H1 (cell line): ENCODE results near the gene ARHGAP12. TPM values are rescaled to one million over a fixed set of nuclear protein-coding genes. Genes with fewer than 3 reads are reported as not detected.
A peak's percentile ranks its signal among the peaks of the same experiment; 100 is the strongest.

Experiments
- CTCF ChIA-PET: fragments of 300-600 bp; sonication (Branson Sonifier 250); formaldehyde crosslinking; loops from one replicate; lab custom pipeline; 2021; ENCODE audit not compliant: partially characterized antibody; lab: Charles Lee
- POLR2A ChIA-PET: fragments of 300-600 bp; sonication (Branson Sonifier 250); formaldehyde crosslinking; loops from one replicate; lab custom pipeline; 2021; ENCODE audit warnings: inconsistent platforms; ENCODE audit not compliant: partially characterized antibody; lab: Charles Lee
- DNase-seq, 2 experiments: peaks; one replicate each; pipeline versions ENCODE4 v3.0.0 to v3.0.0-alpha.2; 2010 to 2022; ENCODE audit warnings: low spot score in 2 of 2, low read depth in 1 of 2, mixed read lengths in 1 of 2
- FAIRE-seq: peaks from 2 replicates; lab custom pipeline; 2011; peaks lifted over from hg19 to GRCh38; lab: Jason Lieb, UNC
- H2AFZ ChIP-seq: 2 replicates; pipeline ENCODE4 v1.8.1; 2012; ENCODE audit warnings: low read length, inconsistent platforms
- H2AK5ac ChIP-seq: 2 replicates; pipeline ENCODE4 v1.6.1; 2013; ENCODE audit warnings: low read depth, low read length
- H2BK120ac ChIP-seq: replicated peaks from 2 replicates; pipeline ENCODE3; 2013; ENCODE audit warnings: low read depth, low read length, inconsistent platforms
- H2BK12ac ChIP-seq: 2 replicates; pipeline ENCODE4 v1.6.1; 2013; ENCODE audit warnings: low read depth, low read length
- H2BK15ac ChIP-seq: 2 replicates; pipeline ENCODE4 v1.6.1; 2013; ENCODE audit warnings: low read length
- H2BK20ac ChIP-seq: 2 replicates; pipeline ENCODE4 v1.6.1; 2013; ENCODE audit warnings: low read length
- H2BK5ac ChIP-seq: 2 replicates; pipeline ENCODE4 v1.6.1; 2013; ENCODE audit warnings: low read depth, low read length
- H3K14ac ChIP-seq: 2 replicates; pipeline ENCODE4 v1.6.1; 2013; ENCODE audit warnings: inconsistent platforms; ENCODE audit not compliant: insufficient read length
- H3K18ac ChIP-seq: 2 replicates; pipeline ENCODE4 v1.6.1; 2013; ENCODE audit warnings: low read length; ENCODE audit errors: extremely low read depth
- H3K23ac ChIP-seq: 2 replicates; pipeline ENCODE4 v1.6.1; 2013; ENCODE audit warnings: inconsistent platforms; ENCODE audit not compliant: insufficient read length
- H3K23me2 ChIP-seq: 2 replicates; pipeline ENCODE4 v1.6.1; 2013; ENCODE audit warnings: low read depth, low read length
- H3K27ac ChIP-seq: 2 replicates; pipeline ENCODE4 v1.6.1; 2011; ENCODE audit warnings: low read depth, low read length, inconsistent platforms
- H3K27me3 ChIP-seq, 4 experiments: replicated peaks in 1 of 4; 1 replicate in 1 of 4; 2 replicates in 3 of 4; pipeline versions ENCODE4 v1.6.1 to v1.8.1; 2011 to 2013; ENCODE audit warnings: low read length in 3 of 4, mild to moderate bottlenecking in 3 of 4, inconsistent platforms in 2 of 4, mixed read lengths in 2 of 4, moderate library complexity in 1 of 4; ENCODE audit not compliant: control insufficient read depth in 3 of 4, insufficient read depth in 3 of 4; ENCODE audit errors: extremely low read depth in 1 of 4
- H3K36me3 ChIP-seq, 4 experiments: 2 replicates each; pipeline versions ENCODE4 v1.6.1 to v1.8.1; 2011 to 2013; ENCODE audit warnings: mild to moderate bottlenecking in 4 of 4, low read length in 3 of 4, moderate library complexity in 2 of 4, control low read depth in 1 of 4, inconsistent platforms in 1 of 4; ENCODE audit not compliant: insufficient read depth in 4 of 4, control insufficient read depth in 2 of 4
- H3K4ac ChIP-seq: replicated peaks from 2 replicates; pipeline ENCODE3; 2013; ENCODE audit warnings: low read length, low read depth, mixed read lengths, inconsistent platforms; ENCODE audit not compliant: insufficient read length
- H3K4me1 ChIP-seq, 4 experiments: replicated peaks in 1 of 4; 1 replicate in 1 of 4; 2 replicates in 3 of 4; pipeline versions ENCODE4 v1.6.1 to v1.8.1; 2011 to 2013; ENCODE audit warnings: low read length in 3 of 4, inconsistent platforms in 2 of 4, mixed read lengths in 1 of 4; ENCODE audit not compliant: insufficient read depth in 4 of 4, control insufficient read depth in 3 of 4
- H3K4me2 ChIP-seq, 2 experiments: 2 replicates each; pipeline versions ENCODE4 v1.6.1 to v1.8.1; 2011 to 2013; ENCODE audit warnings: low read depth in 2 of 2, low read length in 2 of 2, control low read depth in 1 of 2, inconsistent platforms in 1 of 2, mild to moderate bottlenecking in 1 of 2; ENCODE audit not compliant: insufficient read depth in 1 of 2
- H3K4me3 ChIP-seq, 4 experiments: fragments of 200-600, 300-600 bp in 1 of 4; sonication (generic), shearing (Covaris generic), sonication (Bioruptor Twin) in 1 of 4; 2 replicates each; pipeline versions ENCODE4 v1.5.1 to v1.8.1; 2011 to 2016; ENCODE audit warnings: low read length in 4 of 4, low read depth in 3 of 4, control low read depth in 2 of 4, inconsistent platforms in 2 of 4, mild to moderate bottlenecking in 2 of 4, mixed read lengths in 1 of 4, moderate library complexity in 1 of 4; ENCODE audit not compliant: insufficient read depth in 2 of 4; ENCODE audit errors: extremely low read depth in 1 of 4
- H3K56ac ChIP-seq: replicated peaks from 2 replicates; pipeline ENCODE3; 2013; ENCODE audit warnings: low read depth, mild to moderate bottlenecking, mixed read lengths, low read length, inconsistent platforms; ENCODE audit not compliant: insufficient read length
- H3K79me1 ChIP-seq: 2 replicates; pipeline ENCODE4 v1.6.1; 2013; ENCODE audit warnings: low read depth, low read length, control low read depth
- H3K79me2 ChIP-seq, 2 experiments: 2 replicates each; pipeline versions ENCODE4 v1.6.1 to v1.8.1; 2012 to 2013; ENCODE audit warnings: low read length in 2 of 2, mild to moderate bottlenecking in 2 of 2, inconsistent platforms in 1 of 2; ENCODE audit not compliant: insufficient read depth in 2 of 2, control insufficient read depth in 1 of 2
- H3K9ac ChIP-seq, 4 experiments: replicated peaks in 1 of 4; 1 replicate in 1 of 4; 2 replicates in 3 of 4; pipeline versions ENCODE4 v1.6.1 to v1.8.1; 2011 to 2013; ENCODE audit warnings: low read depth in 3 of 4, low read length in 3 of 4, control low read depth in 2 of 4, mild to moderate bottlenecking in 2 of 4, moderate library complexity in 2 of 4, inconsistent platforms in 1 of 4; ENCODE audit errors: extremely low read depth in 1 of 4
- H3K9me3 ChIP-seq, 2 experiments: 2 replicates each; pipeline versions ENCODE4 v1.6.1 to v1.8.1; 2012 to 2013; ENCODE audit warnings: mild to moderate bottlenecking in 2 of 2, moderate library complexity in 2 of 2, control low read depth in 1 of 2, inconsistent platforms in 1 of 2, low read depth in 1 of 2, low read length in 1 of 2, mixed read lengths in 1 of 2; ENCODE audit not compliant: insufficient read depth in 2 of 2
- H4K20me1 ChIP-seq, 2 experiments: replicated peaks in 1 of 2; 2 replicates each; pipeline versions ENCODE3 to v1.8.1; 2011 to 2013; ENCODE audit warnings: inconsistent platforms in 2 of 2, low read length in 2 of 2, mild to moderate bottlenecking in 1 of 2; ENCODE audit not compliant: insufficient read depth in 2 of 2, control insufficient read depth in 1 of 2
- H4K5ac ChIP-seq: 2 replicates; pipeline ENCODE4 v1.6.1; 2013; ENCODE audit warnings: low read length, low read depth, mixed read lengths, inconsistent platforms; ENCODE audit not compliant: insufficient read length
- H4K8ac ChIP-seq: 2 replicates; pipeline ENCODE4 v1.8.0; 2013; ENCODE audit warnings: mild to moderate bottlenecking, moderate library complexity, low read length, inconsistent platforms; ENCODE audit not compliant: insufficient read depth; ENCODE audit errors: extremely low read depth
- H4K91ac ChIP-seq: replicated peaks from 2 replicates; pipeline ENCODE3; 2013; ENCODE audit warnings: low read length, mixed read lengths, inconsistent platforms; ENCODE audit not compliant: insufficient read length
- CBX5 ChIP-seq: fragments of 300-800, 300-1000 bp; sonication (generic); IDR thresholded peaks from 2 replicates; pipeline ENCODE4 v1.7.1; 2016; ENCODE audit warnings: antibody characterized with exemption, low read length, low read depth
- CEBPB ChIP-seq: IDR thresholded peaks from 2 replicates; pipeline ENCODE4 v1.6.1; 2012; ENCODE audit warnings: low read depth, low read length
- EZH2 ChIP-seq: fragments of 200-600 bp; sonication (generic); IDR thresholded peaks from 2 replicates; pipeline ENCODE4 v1.7.1; 2012; ENCODE audit warnings: low read depth, mild to moderate bottlenecking, moderate library complexity, low read length, inconsistent platforms; ENCODE audit not compliant: severe bottlenecking
- GTF2F1 ChIP-seq: IDR thresholded peaks from 2 replicates; pipeline ENCODE4 v1.6.1; 2012; ENCODE audit warnings: low read depth, low read length, improper control_type of control experiment, borderline replicate concordance
- MAFK ChIP-seq: IDR thresholded peaks from 2 replicates; pipeline ENCODE4 v1.6.1; 2012; ENCODE audit warnings: low read depth, mild to moderate bottlenecking, improper control_type of control experiment, low read length
- NRF1 ChIP-seq: IDR thresholded peaks from 2 replicates; pipeline ENCODE4 v1.6.1; 2011; ENCODE audit warnings: mild to moderate bottlenecking, low read depth, low read length, improper control_type of control experiment
- RNF2 ChIP-seq: fragments of 200-900, 300-1000 bp; sonication (generic); IDR thresholded peaks from 2 replicates; pipeline ENCODE4 v1.7.1; 2016; ENCODE audit warnings: borderline replicate concordance, low read depth, mild to moderate bottlenecking, antibody characterized with exemption, low read length; ENCODE audit not compliant: poor library complexity, severe bottlenecking; ENCODE audit errors: missing control alignments
- SIX5 ChIP-seq: IDR thresholded peaks from 2 replicates; pipeline ENCODE4 v1.6.1; 2011; ENCODE audit warnings: mild to moderate bottlenecking, low read depth, low read length
- SP2 ChIP-seq: IDR thresholded peaks from 2 replicates; pipeline ENCODE4 v1.6.1; 2012; ENCODE audit warnings: mild to moderate bottlenecking, low read length, inconsistent platforms
- SP4 ChIP-seq: IDR thresholded peaks from 2 replicates; pipeline ENCODE4 v1.6.1; 2012; ENCODE audit warnings: low read length, inconsistent platforms
- TCF12 ChIP-seq: IDR thresholded peaks from 2 replicates; pipeline ENCODE4 v1.6.1; 2011; ENCODE audit warnings: low read depth, mild to moderate bottlenecking, low read length
- YY1 ChIP-seq: IDR thresholded peaks from 2 replicates; pipeline ENCODE4 v1.6.1; 2011; ENCODE audit warnings: low read depth, mild to moderate bottlenecking, low read length
- WGBS, 2 experiments: shearing (Covaris generic) in 1 of 2; methylation state at CpG; one replicate each; pipeline versions ENCODE4 v1.1.6 to v1.1.7; 2013 to 2015; ENCODE audit warnings: low lambda C conversion rate in 2 of 2, mixed read lengths in 2 of 2, inconsistent platforms in 1 of 2, low coverage in 1 of 2, missing lambda C conversion rate in 1 of 2; ENCODE audit not compliant: insufficient replicate concordance in 2 of 2, insufficient coverage in 1 of 2, insufficient read length in 1 of 2; ENCODE audit errors: extremely low coverage in 1 of 2, missing lambda C conversion rate in 1 of 2; 5-methylcytosine and 5-hydroxymethylcytosine counted together
- polyA plus RNA-seq, 7 experiments: library from polyadenylated mRNA; depleted of rRNA in 3 of 7; stranded (reverse) in 5 of 7; unstranded in 2 of 7; fragments of >200 nt in 5 of 7; fragments of 200-250 nt in 2 of 7; gene quantifications; 1 replicate in 5 of 7; 2 replicates in 1 of 7; 4 replicates in 1 of 7; pipeline versions ENCODE4 v1.2.1 to v1.2.3, GENCODE V29; 2011 to 2013; ENCODE audit warnings: missing spikeins in 2 of 7, mixed read lengths in 2 of 7
- total RNA-seq: library from RNA; stranded (reverse); fragmentation: NEBNext Ultra II Directional; extraction: Animal tissue kit (Norgen Biotek cat#: 25700); gene quantifications from 2 replicates; pipeline ENCODE4 v1.2.1, GENCODE V29; 2021

The ARHGAP12 gene
- total and polyA plus RNA-seq, 2 of the 8 experiments (the other 6 are each of a cell fraction or from before 2014, with no cell fraction given): 10.1 to 39.0 TPM

DNA sequence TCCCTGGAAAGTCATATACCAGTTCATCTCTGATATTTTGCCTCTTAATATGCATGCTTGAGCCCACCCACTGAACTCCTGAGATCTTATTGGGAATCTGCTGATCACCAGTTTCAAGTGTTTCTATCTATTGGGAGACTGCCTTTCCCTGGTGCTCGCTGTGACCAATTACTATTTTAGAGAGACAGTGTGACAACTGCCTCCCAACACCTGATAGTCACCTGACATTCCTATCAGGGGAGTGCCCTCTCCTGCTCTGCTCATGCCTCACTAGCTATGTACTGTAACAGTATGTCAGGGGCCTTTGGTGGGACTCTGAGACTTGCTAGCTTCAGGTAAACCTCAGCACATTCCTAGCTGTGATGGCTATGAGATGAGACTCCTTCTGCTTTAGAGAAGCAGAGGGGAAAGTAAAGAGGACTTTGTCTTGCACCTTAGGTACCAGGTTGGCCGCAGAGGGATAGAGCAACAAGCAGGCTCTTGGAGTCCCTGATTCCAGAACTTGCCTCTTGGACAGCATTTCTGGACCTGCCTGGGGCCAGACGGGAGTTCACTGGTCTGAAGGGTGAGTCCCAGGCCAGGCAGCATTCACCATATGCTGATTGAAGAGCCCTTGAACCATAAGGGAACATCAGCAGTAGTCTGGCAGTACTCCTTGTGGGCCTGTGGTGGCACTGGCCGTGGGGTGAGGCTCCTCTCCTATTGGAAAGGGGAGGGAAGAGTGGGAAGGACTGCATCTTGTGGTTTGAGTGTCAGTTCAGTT is 34.4 kb upstream of the ARHGAP12 start:
- H3K4me1 ChIP-seq: no peaks in the 10 kb centered on the region
- no peak overlapping the region for H2BK20ac ChIP-seq
- no peak overlapping the region for H4K5ac ChIP-seq
- no peak for FAIRE-seq
- H2BK15ac ChIP-seq: no peak overlapping the region
- no peak overlapping the region for H3K4me3 ChIP-seq
- H3K36me3 ChIP-seq: no peaks in the 10 kb centered on the region
- DNase-seq: no peak
- H2AK5ac ChIP-seq: no peak overlapping the region
- H3K27me3 ChIP-seq: no peaks in the 10 kb centered on the region
- H3K79me1 ChIP-seq: no peaks in the 10 kb centered on the region
- no peak overlapping the region for H3K14ac ChIP-seq
- no peak overlapping the region for H2BK5ac ChIP-seq
- H2BK120ac ChIP-seq: no peak overlapping the region
- no peaks in the 10 kb centered on the region for H4K20me1 ChIP-seq
- no peak overlapping the region for H2AFZ ChIP-seq
- H3K79me2 ChIP-seq: no peaks in the 10 kb centered on the region
- no peak overlapping the region for H3K18ac ChIP-seq
- no peak overlapping the region for H3K27ac ChIP-seq
- H3K9ac ChIP-seq: no peak overlapping the region
- no peak overlapping the region for H3K4ac ChIP-seq
- TF ChIP-seq TCF12: no peak
- no peak for TF ChIP-seq CBX5
- no peak for TF ChIP-seq CEBPB
- TF ChIP-seq SP2: no peak
- no peak for TF ChIP-seq NRF1
- no peak for TF ChIP-seq RNF2
- no peak for TF ChIP-seq YY1
- no peak for TF ChIP-seq GTF2F1
- TF ChIP-seq SP4: no peak
- no peak for TF ChIP-seq EZH2
- no peak for TF ChIP-seq SIX5
- TF ChIP-seq MAFK: no peak
- ChIA-PET CTCF (interaction anchor here (1.4 kb wide), 1 partner anchor 127 kb away, joined by 3 read pairs; no protein-coding TSS in a partner anchor), POLR2A (no interaction called here)
- H3K9me3 ChIP-seq: no peaks in the 10 kb centered on the region
- H4K8ac ChIP-seq: peak overlapping the region; percentile 62; the same call in 1 of the 2 replicates
- no peak overlapping the region for H3K23ac ChIP-seq
- H3K23me2 ChIP-seq: no peaks in the 10 kb centered on the region
- no peak overlapping the region for H3K56ac ChIP-seq
- 84% methylated on average over 4 of the region's 4 CpGs; no CpG with 5 or more reads in 1 of the 2 experiments for WGBS, 2 experiments
- no peak overlapping the region for H2BK12ac ChIP-seq
- H4K91ac ChIP-seq: no peak overlapping the region
- no peak overlapping the region for H3K4me2 ChIP-seq
